Transverse colon (tissue), 4 donors: ENCODE results near the gene PRMT3. TPM values are rescaled to one million over a fixed set of nuclear protein-coding genes. Genes with fewer than 3 reads are reported as not detected.
A peak's percentile ranks its signal among the peaks of the same experiment; 100 is the strongest.
"Not testable (repeated sequence)": the region's sequence is repeated elsewhere in the genome, so short reads cannot be mapped to it uniquely, and the experiment has no call there.

Experiments used
- DNase-seq: peaks from one replicate; pipeline ENCODE4 v3.0.0-alpha.2; 2019
- H3K27ac ChIP-seq, 4 donors: fragments of 200-600 bp; sonication (generic); 2 replicates each; pipeline ENCODE4 v1.5.1; 2016 to 2018; ENCODE audit warnings: inconsistent platforms in 4 of 4
- H3K27me3 ChIP-seq: fragments of 200-600 bp; sonication (generic); 2 replicates; pipeline ENCODE4 v1.5.1; 2017; ENCODE audit warnings: inconsistent platforms
- H3K36me3 ChIP-seq, 4 donors: fragments of 200-600 bp; sonication (generic); 2 replicates each; pipeline ENCODE4 v1.5.1; 2017 to 2019; ENCODE audit warnings: inconsistent platforms in 4 of 4
- H3K4me1 ChIP-seq, 4 donors: fragments of 200-600 bp; sonication (generic); 2 replicates each; pipeline ENCODE4 v1.5.1; 2017 to 2020; ENCODE audit warnings: inconsistent platforms in 4 of 4
- H3K4me3 ChIP-seq, 4 donors: fragments of 200-600 bp; sonication (generic); 1 replicate in 1 of 4; 2 replicates in 3 of 4; pipeline versions ENCODE4 v1.5.1 to v1.6.1; 2017 to 2019; ENCODE audit warnings: inconsistent platforms in 4 of 4
- H3K9me3 ChIP-seq, 2 donors: fragments of 200-600 bp; sonication (generic); 2 replicates each; pipeline ENCODE4 v1.5.1; 2017 to 2019; ENCODE audit warnings: inconsistent platforms in 2 of 2
- CTCF ChIP-seq, 5 experiments: fragments of 200-600 bp in 3 of 5; fragments of 450-650 bp in 2 of 5; sonication (generic) in 3 of 5; IDR thresholded peaks; 1 replicate in 2 of 5; 2 replicates in 3 of 5; pipeline ENCODE4 v1.5.1; 2016 to 2017; ENCODE audit warnings: antibody characterized with exemption in 5 of 5, inconsistent platforms in 3 of 5, mild to moderate bottlenecking in 2 of 5, moderate library complexity in 1 of 5
- EP300 ChIP-seq: sonication (generic); formaldehyde crosslinking; IDR thresholded peaks from one replicate; pipeline ENCODE4 v1.6.1; 2017; ENCODE audit warnings: antibody characterized with exemption, low read depth
- POLR2A ChIP-seq: fragments of 450-650 bp; IDR thresholded peaks from one replicate; pipeline ENCODE4 v1.6.1; 2016; ENCODE audit warnings: antibody characterized with exemption, mild to moderate bottlenecking, moderate library complexity
- POLR2AphosphoS5 ChIP-seq, 3 donors: sonication (generic); formaldehyde crosslinking; IDR thresholded peaks; one replicate each; pipeline ENCODE4 v1.6.1; 2016; ENCODE audit warnings: antibody characterized with exemption in 3 of 3
- WGBS, 2 donors: methylation state at CpG; one replicate each; pipeline ENCODE4 v1.1.5; 2018; ENCODE audit warnings: low coverage in 1 of 2; 5-methylcytosine and 5-hydroxymethylcytosine counted together
- in situ Hi-C, 4 donors: fragments of 200-750 bp; cut with MboI; loops; one replicate each; pipeline versions ENCODE4 v1.15.0 to v1.15.1; 2017; ENCODE audit warnings: low sequenced_read_pairs in 3 of 4, low pct_ligation_motif_present in 1 of 4, low pct_unique_long_range_greater_than_20kb in 1 of 4
- intact Hi-C: fragments of 100-400 bp; cut with DNase I; formaldehyde crosslinking; loops from one replicate; pipeline ENCODE4 v1.15.1; 2023; ENCODE audit warnings: low total_unique reads
- total RNA-seq, 4 donors: library from RNA; depleted of rRNA; stranded (reverse); fragments of >200 nt; gene quantifications; one replicate each; pipeline ENCODE4 v1.1.0, GENCODE V29; 2016

The PRMT3 gene
- total RNA-seq, 4 donors from 2014 or later = 6.7 to 21.0 (median 15.2) TPM

GRCh38 chr11:20364341-20364792 is 23.1 kb upstream of the PRMT3 start:
- no peaks in the 10 kb centered on the region for H3K36me3 ChIP-seq
- H3K4me1 ChIP-seq = peaks cover 0 to 36% (median 28%) of the 10 kb centered on the region in 4 donors
- TF ChIP-seq CTCF (IDR thresholded peaks at IDR 0.05) (no peak), POLR2AphosphoS5 (IDR thresholded peaks at IDR 0.05) (no peak), POLR2A (no peak), EP300 (no peak)
- DNase-seq = peak; percentile 21
- H3K4me3 ChIP-seq = peak overlapping the region; percentile 76 to 95 (median 84)
- intact Hi-C loops = no loop called here
- 25% methylated on average over 6 of the region's 6 CpGs; no CpG with 5 or more reads in 1 of the 2 donors for WGBS, 2 donors
- H3K27ac ChIP-seq = peak overlapping the region; percentile 91 to 96 (median 94)
- in situ Hi-C loops = loop anchor here in 2 of 4 donors (25.0 kb wide), 2 partner anchors 427 to 802 kb away; no protein-coding TSS in a partner anchor
- no peaks in the 10 kb centered on the region for H3K27me3 ChIP-seq
- H3K9me3 ChIP-seq = no peaks in the 10 kb centered on the region

- DNase-seq, H3K27me3 ChIP-seq, H3K4me3 ChIP-seq, intact Hi-C loops, H3K27ac ChIP-seq, H3K36me3 ChIP-seq, H3K9me3 ChIP-seq: not testable (repeated sequence)
- in situ Hi-C loops = loop anchor here in 2 of 4 donors (25.0 kb wide), 2 partner anchors 428 to 803 kb away; no protein-coding TSS in a partner anchor
- peaks cover 0 to 31% (median 26%) of the 10 kb centered on the region in 4 donors for H3K4me1 ChIP-seq
- WGBS, 2 donors = 89 to 90% methylated on average over 4 to 6 of the region's 6 CpGs
These were observed 22.1 kb upstream of the PRMT3 start for GRCh38 chr11:20365465-20365864.

- TF ChIP-seq POLR2A = no peak
- TF ChIP-seq CTCF (IDR thresholded peaks at IDR 0.05) = no peak
- no peak for TF ChIP-seq EP300
- TF ChIP-seq POLR2AphosphoS5 (IDR thresholded peaks at IDR 0.05) = peak in 1 of 3 donors; percentile 24
- Histone ChIP-seq H3K36me3 (peaks cover 0 to 15% (median 0%) of the 10 kb centered on the region in 4 donors), H3K4me3 (no peak overlapping the region), H3K9me3 (no peaks in the 10 kb centered on the region), H3K27ac (peak overlapping the region; percentile 1 to 63 (median 40)), H3K27me3 (no peaks in the 10 kb centered on the region), H3K4me1 (peaks cover 0 to 30% (median 25%) of the 10 kb centered on the region in 4 donors)
- intact Hi-C loops = no loop called here
- in situ Hi-C loops = loop anchor here in 2 of 4 donors (25.0 kb wide), 2 partner anchors 430 to 805 kb away; no protein-coding TSS in a partner anchor
- DNase-seq = peak; percentile 49
- WGBS, 2 donors = 55 to 61% methylated on average over 9 of the region's 9 CpGs
These were observed 20.1 kb upstream of the PRMT3 start for GRCh38 chr11:20367313-20367948.

- DNase-seq = no peak
- intact Hi-C loops = no loop called here
- H3K27ac ChIP-seq = peak overlapping the region in 1 of 4 donors; percentile 63
- no peaks in the 10 kb centered on the region for H3K27me3 ChIP-seq
- TF ChIP-seq POLR2AphosphoS5 (IDR thresholded peaks at IDR 0.05) (no peak), CTCF (IDR thresholded peaks at IDR 0.05) (no peak), EP300 (no peak), POLR2A (no peak)
- H3K9me3 ChIP-seq = no peaks in the 10 kb centered on the region
- peaks cover 0 to 26% (median 21%) of the 10 kb centered on the region in 4 donors for H3K4me1 ChIP-seq
- H3K36me3 ChIP-seq = peaks cover 0 to 15% (median 0%) of the 10 kb centered on the region in 4 donors
- no peak overlapping the region for H3K4me3 ChIP-seq
- in situ Hi-C loops = loop anchor here in 2 of 4 donors (25.0 kb wide), 2 partner anchors 431 to 806 kb away; no protein-coding TSS in a partner anchor
These were observed 19.1 kb upstream of the PRMT3 start for GRCh38 chr11:20368438-20368837.
